A549 treated with AZD2906 at 1 μM for 4 hours (cell line): Measurements from ENCODE around the gene RTN4IP1. TPM values are rescaled to one million over a fixed set of nuclear protein-coding genes. Genes with fewer than 3 reads are reported as not detected.

Source experiments
- total RNA-seq: library from RNA; stranded (reverse); fragments of 200-300 nt; extraction: Qiagen RNA extraction; gene quantifications from 5 replicates; pipeline ENCODE4 v1.2.3, GENCODE V29; 2022

RTN4IP1 gene, protein sequence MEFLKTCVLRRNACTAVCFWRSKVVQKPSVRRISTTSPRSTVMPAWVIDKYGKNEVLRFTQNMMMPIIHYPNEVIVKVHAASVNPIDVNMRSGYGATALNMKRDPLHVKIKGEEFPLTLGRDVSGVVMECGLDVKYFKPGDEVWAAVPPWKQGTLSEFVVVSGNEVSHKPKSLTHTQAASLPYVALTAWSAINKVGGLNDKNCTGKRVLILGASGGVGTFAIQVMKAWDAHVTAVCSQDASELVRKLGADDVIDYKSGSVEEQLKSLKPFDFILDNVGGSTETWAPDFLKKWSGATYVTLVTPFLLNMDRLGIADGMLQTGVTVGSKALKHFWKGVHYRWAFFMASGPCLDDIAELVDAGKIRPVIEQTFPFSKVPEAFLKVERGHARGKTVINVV
- total RNA-seq = 9.0 to 11.0 TPM (median 10.2 TPM) in 5 replicates

GRCh38 chr6:106629103-106629858 is at the start of gene RTN4IP1, which contains the start of gene QRSL1:
RTN4IP1 (minus strand) TSS chr6:106629498; CDS start chr6:106629021, 477 bp downstream.
QRSL1 (plus strand) TSS chr6:106629578; CDS start chr6:106629682, 104 bp downstream.

Other genes with a start within 250 kb of the RTN4IP1 start
- gene QRSL1, start 80 bp upstream of the RTN4IP1 start, total RNA-seq = 6.6 to 8.2 TPM (median 7.2 TPM) in 5 replicates